NCI-H2029 treated with DMSO at 0.1 percent for 48 hours (cell line): Measurements from ENCODE around the gene PNMA8A.
"Not testable (repeated sequence)": the region's sequence is repeated elsewhere in the genome, so short reads cannot be mapped to it uniquely, and the experiment has no call there.

ENCODE experiments used
- DNase-seq: peaks from one replicate; lab custom pipeline; 2025; lab: John Stamatoyannopoulos, UW

Gene PNMA8A, protein sequence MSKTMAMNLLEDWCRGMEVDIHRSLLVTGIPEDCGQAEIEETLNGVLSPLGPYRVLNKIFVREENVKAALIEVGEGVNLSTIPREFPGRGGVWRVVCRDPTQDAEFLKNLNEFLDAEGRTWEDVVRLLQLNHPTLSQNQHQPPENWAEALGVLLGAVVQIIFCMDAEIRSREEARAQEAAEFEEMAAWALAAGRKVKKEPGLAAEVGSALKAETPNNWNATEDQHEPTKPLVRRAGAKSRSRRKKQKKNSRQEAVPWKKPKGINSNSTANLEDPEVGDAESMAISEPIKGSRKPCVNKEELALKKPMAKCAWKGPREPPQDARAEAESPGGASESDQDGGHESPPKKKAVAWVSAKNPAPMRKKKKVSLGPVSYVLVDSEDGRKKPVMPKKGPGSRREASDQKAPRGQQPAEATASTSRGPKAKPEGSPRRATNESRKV

DNA sequence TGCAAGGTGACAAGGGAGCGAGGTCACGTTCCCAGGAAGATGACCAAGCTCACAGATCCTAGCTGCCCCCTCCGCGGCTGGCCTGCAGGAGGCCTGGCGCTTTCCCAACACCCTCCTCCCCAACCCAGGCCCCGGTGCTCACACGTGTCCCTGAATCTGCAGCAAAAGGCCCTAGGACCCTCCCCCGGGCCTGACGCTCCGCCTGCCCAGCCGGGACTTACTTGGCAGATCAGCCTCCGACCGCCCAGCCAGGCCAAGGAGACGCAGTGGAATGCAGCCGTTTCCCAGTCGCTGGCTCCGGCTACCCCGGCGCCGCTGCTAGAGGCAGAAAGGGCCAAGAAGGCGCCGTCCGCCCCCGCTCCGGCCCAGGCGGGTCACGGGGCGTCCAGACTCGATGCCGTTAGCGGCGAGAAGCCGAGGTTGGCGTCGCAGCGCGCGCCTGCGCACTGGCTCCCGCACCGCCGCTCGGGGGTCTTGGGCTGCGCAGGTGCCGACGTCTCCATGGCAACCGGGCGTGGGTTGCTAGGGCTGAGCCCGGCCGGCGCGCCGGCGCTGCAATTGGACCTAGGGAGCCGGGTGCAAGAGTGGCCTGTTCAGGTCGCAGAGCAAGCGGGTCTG is at the start of gene PNMA8A:
TSS of gene PNMA8A (minus strand) at position 448 of the 618 bp plus-strand sequence. CDS start 528 bp downstream, outside the sequence.
- peak; percentile 38 for DNase-seq

DNA sequence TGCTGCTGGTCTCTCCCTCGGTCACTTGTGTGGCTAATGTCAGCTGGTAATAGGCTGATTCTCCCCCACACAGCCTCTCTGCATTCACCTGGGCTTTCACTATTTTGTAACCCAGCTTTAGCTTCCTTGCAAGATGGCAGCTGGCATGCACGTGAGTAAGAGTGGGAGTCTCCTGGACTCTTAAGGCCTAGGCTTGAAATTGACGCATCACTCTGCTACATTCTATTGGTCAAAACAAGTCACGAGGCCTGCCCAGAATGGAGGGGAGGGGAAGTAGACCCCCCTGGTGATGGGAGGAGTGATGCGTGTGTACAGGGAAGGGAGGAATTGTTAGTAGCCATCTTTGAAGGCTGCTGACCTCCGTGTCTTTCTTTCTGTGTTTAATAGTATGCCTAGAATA is 49.3 kb upstream of the PNMA8A start:
- no peak for DNase-seq

DNA sequence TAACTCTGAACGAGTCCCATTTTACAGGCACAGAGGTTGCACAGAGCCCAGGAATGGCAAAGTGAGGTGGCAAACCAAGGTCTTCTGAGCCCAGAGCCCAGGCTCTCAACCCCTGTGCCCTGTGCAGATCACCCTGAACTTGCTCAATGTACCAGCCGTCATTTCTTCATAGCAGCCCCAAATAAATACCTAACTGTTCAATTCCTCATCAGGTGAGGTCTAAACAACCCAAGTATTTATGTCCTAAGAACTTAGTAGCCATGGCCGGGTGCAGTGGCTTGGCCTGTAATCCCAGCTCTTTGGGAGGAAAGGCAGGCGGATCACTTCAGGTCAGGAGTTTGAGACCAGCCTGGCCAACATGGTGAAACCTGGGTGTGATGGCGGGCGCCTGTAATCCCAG is 46.1 kb upstream of the PNMA8A start:
- DNase-seq: no peak

DNA sequence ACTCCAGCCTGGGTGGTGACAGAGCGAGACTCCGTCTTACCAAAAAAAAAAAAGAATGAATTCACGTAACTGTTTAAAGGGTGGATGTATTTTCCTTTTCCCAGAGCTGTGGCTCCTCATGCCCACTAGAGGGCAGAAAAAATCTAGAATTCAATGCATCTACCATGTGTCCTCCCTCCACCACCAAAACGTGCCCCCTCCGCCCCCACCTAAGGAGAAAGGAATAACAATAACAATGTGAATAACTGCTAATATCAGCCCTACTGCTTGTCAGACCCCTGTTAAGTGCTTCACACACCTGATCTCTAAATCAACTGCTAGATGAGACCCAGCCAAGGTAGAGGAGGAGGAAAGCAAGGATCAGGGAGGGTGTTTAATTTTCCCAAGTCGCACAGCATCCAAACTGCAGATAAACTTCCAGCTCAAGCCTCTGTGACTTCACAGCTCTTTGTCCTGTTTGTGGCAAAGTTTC is 44.6 kb upstream of the PNMA8A start:
- no peak for DNase-seq

DNA sequence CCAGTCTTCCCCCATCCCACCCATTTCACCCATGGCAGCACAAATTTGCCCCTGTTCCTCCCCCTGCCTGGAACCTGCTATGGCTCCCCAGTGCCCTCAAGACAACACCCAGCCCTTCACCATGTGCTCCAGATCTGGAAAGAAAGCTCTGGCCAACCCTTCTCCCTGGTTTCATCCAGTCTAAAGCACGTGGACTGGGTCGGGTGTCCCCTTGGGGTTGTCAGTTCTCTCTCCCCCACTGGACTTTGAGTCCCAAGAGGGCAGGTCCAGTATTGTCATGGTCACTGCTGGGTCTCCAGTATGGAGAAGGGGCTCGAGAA is 43.9 kb upstream of the PNMA8A start:
- DNase-seq: no peak

DNA sequence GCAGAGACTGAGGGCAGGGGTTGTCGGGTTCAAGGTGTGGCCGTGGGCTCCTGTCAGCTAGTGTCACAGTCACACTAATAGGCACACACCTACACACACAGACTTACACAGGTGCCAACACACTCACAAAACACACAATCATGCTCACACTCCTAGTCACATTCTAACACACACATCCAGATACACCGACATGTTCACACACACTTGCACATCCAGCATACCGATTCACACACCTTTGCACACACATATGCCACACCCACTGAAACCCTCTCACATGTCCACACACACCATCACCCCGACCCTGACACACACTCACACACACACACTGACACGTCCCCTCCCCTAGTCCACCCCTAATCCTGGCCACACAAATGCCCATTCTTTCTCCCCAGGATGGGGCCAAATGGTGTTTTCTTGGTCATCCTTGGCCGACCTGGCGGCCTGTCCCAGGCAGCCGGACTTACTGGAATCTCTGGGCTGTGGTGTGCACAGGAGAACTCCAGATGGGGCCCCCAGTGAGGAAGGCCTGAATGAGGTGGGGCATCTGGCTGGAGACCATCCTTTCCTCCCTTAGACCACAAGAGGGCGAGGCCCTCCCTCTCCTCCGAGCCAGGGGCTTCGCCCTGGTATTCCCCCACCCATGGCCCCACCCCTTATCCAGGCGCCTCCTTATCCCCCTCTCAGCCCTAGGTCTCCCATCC is 43.4 kb upstream of the PNMA8A start:
- no peak for DNase-seq

DNA sequence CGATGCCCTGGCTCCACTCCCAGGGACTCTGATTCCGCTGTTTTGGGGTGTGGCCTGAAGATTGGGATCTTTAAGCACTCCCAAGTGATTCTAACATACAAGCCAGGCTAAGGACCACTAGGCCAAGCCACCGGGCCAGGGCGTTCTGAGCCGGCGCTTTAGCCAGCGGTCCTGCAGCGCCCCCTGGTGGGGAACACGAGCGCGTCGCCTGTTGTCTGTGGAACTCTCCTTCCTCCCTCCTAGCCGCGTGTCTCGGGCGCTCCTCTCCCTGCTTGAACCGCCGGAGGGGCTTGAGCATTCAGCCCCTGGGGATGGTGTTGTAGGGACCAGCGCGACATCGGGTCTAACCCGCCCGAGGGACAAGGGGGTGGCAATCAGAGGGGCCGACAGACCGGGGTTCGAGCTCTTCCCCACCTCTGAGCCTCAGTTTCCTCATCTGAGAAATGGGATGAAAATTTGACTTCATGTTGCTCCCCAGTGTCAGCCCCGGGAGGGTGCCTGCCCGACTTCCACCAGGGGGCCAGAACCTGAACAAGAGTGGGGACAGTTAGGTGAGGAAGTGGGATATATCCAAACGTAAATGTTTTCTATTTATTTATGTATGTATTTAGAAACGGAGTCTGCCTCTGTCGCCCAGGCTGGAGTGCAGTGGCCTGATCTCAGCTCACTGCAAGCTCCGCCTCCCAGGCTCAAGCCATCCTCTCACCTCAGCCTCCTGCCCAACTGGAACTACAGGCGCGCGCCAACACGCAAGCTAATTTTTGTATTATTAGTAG is 42.3 kb upstream of the PNMA8A start:
- DNase-seq: peak; percentile 35

DNA sequence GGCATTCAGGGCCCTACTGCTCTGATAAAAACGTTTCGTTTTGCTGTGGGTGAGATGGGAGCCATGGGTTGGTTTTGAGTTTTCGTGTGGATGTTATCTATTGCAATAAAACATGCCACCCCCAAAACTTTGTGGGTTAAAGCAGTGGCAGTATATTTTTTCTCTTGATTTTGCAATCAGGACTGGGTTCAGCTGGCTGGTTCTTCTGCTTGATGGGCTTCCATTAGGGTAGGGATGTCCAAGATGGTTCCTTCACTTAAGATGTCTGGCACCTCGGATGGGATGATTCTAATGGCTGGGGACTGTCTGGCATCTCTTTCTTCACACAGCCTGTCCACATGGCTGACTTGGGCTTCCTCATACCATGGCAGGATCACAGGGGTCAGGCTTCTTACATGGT is 39.9 kb upstream of the PNMA8A start:
- DNase-seq: no peak

DNA sequence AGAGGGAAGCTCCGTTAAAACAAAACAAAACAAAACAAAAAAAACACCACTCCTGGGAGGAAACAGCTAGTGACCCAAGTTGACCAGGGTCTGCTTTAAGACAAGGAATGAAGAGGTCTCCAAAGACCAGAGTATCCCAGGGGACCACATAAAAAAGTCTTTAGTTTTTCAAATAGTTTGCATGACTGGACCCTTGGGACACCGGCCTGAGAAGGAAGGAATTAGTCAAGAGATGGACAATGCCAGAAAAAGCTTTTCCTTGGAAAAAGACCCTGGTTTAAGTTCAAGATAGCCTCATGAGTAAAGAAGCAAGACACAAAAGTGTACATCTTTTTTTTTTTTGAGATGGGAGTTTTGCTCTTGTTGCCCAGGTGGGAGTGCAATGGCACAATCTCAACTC is 36.8 kb upstream of the PNMA8A start:
- DNase-seq: no peak

DNA sequence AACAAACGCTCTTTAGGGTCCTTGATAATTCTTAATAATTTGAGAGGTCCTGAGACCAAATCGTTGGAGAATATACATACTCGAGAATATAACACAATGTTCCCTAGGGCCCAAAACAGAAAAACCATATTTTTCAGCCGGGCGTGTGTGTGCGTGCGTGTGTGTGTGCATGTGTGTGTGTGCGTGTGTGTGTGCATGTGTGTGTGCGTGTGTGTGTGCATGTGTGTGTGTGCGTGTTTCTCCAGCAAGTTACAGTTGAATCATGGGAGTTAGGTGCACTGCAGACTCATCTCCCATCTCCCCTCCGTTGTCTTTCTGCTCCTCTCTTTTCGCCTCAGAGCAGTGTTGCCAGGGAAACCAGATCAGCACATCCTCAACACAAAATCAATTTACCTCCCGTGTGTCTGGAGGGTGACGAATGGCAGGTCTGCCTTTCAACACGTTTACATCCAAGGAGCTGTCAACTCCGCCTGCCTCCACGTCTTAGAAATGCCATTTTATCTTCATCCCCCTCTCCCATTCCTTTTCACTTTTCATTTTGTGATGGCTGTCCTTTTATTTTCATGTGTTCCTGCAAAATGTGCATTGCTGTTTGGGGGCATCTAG is 32.6 kb upstream of the PNMA8A start:
- DNase-seq: no peak

DNA sequence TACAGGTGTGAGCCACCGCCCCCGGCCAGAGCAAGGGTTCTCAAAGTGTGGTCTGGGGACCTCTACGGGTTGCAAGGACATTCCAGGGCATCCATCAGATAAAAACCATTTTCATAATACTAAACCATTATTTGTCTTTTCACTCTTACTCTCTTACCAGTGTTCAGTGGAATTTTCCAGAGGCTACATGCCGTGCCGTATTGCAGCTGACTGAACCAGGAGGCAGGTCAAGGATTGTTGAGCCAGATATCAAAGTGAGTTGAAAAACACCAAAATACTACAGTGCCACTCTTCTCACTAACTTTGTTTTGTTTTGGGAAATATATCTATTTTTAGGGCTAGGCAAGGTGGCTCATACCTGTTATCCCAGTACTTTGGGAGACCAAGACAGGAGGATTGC is 31.5 kb upstream of the PNMA8A start:
- no peak for DNase-seq

DNA sequence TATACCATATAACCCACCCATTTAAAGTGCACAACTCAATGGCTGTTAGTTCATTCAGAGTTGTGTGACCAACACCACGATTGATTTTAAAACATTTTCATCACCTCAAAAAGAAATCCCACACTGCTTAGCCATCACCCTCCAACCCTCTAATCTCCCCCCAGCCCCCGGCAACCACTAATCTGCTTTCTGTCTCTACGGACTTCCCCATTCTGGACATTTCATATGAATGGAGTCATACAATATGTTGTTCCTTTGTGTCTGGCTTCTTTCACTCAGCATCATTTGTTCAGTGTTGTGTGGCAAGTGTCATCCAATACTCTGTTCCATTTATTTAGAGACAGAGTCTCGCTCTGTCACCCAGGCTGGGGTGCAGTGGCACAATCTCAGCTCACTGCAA is 28.3 kb upstream of the PNMA8A start:
- DNase-seq: no peak

DNA sequence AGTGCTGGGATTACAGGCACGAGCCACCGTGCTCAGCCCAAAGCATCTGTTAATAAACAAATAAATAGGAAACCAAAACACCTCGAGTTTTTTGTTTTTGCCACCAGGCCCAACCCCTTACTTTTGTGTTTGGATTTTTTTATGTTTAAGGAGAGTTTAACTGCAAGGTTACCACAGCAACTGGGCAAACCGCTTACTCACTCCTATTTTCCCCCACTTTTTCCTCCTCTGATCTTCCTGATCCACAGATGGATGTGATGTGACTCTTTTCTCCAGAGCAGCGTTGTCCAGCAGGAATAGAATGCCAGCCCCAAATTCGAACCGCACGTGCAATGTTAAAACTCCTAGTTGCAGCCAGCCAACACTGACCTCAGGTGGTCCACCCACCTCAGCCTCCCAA is 26.4 kb upstream of the PNMA8A start:
- DNase-seq: no peak

DNA sequence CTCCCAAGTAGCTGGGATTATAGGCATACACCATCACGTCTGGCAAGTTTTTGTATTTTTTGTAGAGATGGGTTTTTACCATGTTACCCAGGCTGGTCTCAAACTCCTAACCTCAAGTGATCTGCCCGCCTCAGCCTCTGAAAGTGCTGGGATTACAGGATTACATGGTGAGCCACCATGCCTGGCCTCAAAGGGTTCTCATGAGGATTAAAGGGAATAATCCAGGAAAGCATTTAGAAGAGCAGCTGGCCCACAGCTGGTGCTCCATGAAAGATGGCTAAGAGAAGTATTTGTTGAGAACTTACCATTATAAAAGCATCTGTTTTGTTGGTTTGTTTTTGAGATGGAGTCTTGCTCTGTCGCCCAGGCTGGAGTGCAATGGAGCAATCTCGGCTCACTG is 25.5 kb upstream of the PNMA8A start:
- not testable (repeated sequence) for DNase-seq

DNA sequence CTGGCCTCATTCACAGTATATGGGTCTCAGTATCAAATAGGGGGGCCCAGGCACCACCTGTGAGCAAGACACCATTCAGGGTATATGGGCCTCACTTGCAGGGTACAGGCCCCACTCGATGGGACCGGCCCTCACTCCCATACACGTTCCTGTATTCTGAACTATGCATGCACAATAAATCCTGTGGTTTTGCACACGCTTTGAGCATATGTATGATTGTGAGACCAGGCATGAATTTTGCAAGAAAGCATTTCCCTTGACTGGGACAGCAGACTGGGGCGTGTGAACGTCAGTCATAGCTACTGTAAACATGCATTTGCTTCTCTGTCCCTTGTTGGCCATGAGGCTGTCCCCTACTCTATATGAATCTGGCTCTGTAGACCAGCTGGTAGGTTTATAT is 24.9 kb upstream of the PNMA8A start:
- DNase-seq: no peak

DNA sequence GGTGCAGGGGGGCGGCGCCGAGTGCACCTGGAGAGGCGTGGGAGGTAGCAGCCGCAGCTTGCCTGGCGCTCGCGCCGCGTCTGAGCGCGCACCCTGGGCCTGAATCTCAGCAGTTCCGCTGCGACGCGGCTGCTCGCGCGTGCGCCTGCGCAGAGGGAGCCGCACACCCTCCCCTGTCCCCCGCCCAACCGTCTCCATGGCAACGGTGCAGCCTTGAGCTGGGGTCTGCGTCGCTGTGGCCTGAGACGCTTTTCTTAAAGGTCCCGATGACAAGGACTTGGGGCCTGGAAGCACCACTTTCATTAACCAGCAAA is 24.4 kb upstream of the PNMA8A start, which contains the start of gene PNMA8B:
TSS of gene PNMA8B (minus strand) at position 82 of the 314 bp plus-strand sequence. CDS start 402 bp downstream, outside the sequence.
- no peak for DNase-seq

DNA sequence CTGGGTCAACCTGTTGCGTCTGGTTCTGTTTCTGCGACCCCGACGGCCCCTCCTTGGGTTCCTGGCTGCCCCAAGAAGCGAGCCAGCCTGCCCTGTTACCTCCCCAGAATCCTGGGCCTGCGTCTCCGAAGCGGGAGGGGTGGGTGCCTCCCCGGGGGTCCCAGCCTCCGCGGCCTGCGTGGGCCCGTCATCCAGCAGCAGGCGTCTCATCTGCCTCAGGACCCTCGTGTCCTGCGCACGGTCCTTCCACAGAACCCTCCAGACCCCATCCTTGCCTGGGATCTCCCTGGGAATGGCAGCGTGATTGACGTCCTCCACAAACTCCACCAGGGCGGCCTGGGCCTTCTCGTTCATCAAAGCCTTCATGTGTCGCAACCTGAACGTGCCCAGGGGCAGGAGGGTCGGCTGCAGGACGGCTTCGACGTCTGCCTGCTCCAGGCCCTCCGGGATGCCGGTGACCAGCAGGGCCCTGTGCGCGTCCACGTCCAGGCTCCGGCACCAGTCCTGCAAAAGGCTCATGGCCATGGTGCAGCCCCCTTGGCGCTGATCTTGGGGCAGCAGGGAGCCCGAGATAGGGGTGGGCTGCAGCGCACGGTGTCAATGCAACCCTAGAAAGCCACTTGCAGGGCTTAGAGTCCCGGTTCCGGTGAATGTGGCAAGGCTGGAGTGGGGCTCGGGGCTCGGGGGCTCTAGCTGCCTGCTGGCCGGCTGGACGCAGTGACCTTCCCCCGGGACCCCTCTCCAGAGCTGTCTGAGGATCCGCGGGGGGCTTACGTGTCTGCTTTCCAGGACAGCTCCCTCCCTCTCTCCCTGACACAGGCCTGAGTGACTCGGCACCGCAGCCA is 23.8 kb upstream of the PNMA8A start:
- DNase-seq: no peak

DNA sequence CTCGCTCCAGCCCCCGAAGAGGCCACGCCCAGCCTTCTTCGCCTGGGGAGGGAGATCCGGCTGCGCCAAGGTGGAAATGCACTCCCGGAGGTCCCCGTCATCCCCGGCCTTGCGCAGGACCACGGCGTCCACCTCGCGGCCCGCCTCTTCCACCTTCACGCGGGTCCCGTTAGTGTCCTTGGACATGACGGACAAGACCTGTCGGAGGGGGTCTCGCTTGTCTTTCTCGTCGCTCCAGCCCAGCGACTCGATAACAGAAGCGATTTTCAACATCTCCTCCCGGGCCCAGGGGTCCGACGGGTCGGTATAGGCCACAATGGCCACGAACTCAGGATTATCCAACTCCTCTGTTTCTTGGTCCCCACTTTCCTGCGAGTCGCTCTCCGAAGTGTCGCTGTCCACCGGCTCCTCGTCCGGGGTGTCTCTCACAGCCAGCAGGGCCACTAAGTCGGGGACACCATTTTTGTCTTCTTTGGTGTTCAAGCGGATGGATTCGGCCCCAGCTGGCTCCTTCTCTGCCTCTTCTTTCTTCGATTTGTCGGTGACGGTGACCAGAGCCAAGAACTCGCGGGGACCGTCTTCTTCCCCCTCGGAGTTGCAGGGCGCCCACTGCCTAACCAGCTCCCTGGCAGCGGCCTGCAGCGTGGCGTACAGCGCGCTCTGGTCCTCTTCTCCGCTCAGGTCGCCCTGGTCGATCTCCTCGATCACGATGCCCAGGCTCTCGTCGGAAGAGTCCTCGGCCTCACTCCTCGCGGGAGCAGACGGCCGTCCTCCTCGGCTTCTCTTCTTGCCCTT is 23.0 kb upstream of the PNMA8A start:
- DNase-seq: no peak

DNA sequence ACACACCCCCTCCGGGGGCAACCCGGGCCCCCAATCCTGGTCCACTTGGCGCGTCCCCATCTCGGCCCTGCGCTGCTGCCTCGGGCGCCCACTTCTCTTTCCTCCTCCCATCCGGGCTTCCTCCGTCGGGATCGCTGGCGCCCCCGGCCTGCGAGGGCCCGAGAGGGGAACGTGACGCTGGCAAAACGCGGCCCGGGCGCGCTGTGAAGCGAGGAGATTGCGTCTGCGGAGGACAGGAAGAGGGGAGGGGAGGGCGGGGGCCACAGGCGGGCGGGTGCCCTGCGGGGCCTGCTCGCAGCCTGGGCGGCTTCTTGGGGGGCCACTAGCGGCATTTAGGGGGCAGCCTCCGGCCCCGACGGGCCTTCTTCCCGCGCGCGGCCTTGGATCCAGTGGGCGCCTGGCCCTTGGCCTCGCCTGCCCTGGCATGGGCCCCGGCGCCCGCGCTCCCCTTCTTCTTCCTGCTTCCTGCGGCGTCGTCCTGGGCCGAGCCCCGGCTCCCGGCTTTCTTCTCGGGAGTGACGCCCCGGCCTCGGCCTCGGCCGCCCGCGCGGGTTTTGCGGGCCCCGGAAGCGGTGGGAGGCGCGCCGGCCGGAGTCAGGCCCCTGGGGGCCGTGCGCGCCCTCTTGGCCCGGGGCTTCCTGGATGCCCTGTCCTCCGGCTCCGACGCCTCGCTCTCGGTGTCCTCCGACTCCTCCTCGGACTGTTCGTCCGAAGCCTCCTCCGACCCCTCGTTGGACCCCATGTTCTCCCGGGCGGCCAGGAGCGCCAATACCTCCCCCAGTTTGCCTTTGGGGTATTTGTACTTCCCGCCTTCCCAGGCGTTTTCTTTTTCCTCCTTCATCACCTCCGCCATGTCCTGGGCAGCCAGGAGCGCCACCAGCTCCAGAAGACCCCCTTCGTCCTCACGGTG is 22.1 kb upstream of the PNMA8A start:
- no peak for DNase-seq
